KMS-11 (cell line): ENCODE data around the gene DTNB.
"Not testable (repeated sequence)": the region's sequence is repeated elsewhere in the genome, so short reads cannot be mapped to it uniquely, and the experiment has no call there.

Experiments used
- H2AFZ ChIP-seq: fragments of 200-600 bp; sonication (generic); 2 replicates; pipeline ENCODE4 v1.6.1; 2016; ENCODE audit warnings: antibody characterized with exemption, mixed run types, low read depth
- H3K27ac ChIP-seq: fragments of 200-600 bp; sonication (generic); 2 replicates; pipeline ENCODE4 v1.6.1; 2016; ENCODE audit warnings: mild to moderate bottlenecking, mixed run types
- H3K27me3 ChIP-seq: fragments of 200-600 bp; sonication (generic); 2 replicates; pipeline ENCODE4 v1.6.1; 2017; ENCODE audit warnings: mild to moderate bottlenecking, low read depth, mixed run types, moderate library complexity; ENCODE audit not compliant: insufficient read depth
- H3K36me3 ChIP-seq: fragments of 200-600 bp; sonication (generic); 2 replicates; pipeline ENCODE4 v1.6.1; 2017; ENCODE audit warnings: mild to moderate bottlenecking, mixed run types; ENCODE audit not compliant: insufficient read depth
- H3K4me1 ChIP-seq: fragments of 200-600 bp; sonication (generic); 2 replicates; pipeline ENCODE4 v1.6.1; 2016; ENCODE audit warnings: mild to moderate bottlenecking, low read depth, mixed run types; ENCODE audit not compliant: poor library complexity, severe bottlenecking
- H3K4me2 ChIP-seq: fragments of 200-600 bp; sonication (generic); 2 replicates; pipeline ENCODE4 v1.7.0; 2016; ENCODE audit warnings: mild to moderate bottlenecking, mixed run types
- H3K4me3 ChIP-seq: fragments of 200-600 bp; sonication (generic); IDR thresholded peaks from 2 replicates; pipeline ENCODE4 v1.6.1; 2017; ENCODE audit warnings: low read depth, low read length, mixed read lengths; ENCODE audit not compliant: insufficient read depth
- H3K79me2 ChIP-seq: fragments of 200-600 bp; sonication (generic); 2 replicates; pipeline ENCODE4 v1.6.1; 2016; ENCODE audit warnings: low read depth, mixed run types; ENCODE audit not compliant: insufficient read depth
- H3K9ac ChIP-seq: fragments of 200-600 bp; sonication (generic); 2 replicates; pipeline ENCODE4 v1.6.1; 2016; ENCODE audit warnings: mild to moderate bottlenecking, mixed run types
- H4K20me1 ChIP-seq: fragments of 200-600 bp; sonication (generic); 2 replicates; pipeline ENCODE4 v1.6.1; 2016; ENCODE audit warnings: mild to moderate bottlenecking, mixed run types; ENCODE audit not compliant: insufficient read depth
- TF ChIP-seq, protein P1 (sequence below): fragments of 200-600 bp; sonication (generic); conservative IDR thresholded peaks from 2 replicates; pipeline ENCODE4 v1.6.1; 2017; ENCODE audit warnings: low read depth, mild to moderate bottlenecking, antibody characterized with exemption, low read length, moderate library complexity, mixed read lengths

Gene DTNB

DNA sequence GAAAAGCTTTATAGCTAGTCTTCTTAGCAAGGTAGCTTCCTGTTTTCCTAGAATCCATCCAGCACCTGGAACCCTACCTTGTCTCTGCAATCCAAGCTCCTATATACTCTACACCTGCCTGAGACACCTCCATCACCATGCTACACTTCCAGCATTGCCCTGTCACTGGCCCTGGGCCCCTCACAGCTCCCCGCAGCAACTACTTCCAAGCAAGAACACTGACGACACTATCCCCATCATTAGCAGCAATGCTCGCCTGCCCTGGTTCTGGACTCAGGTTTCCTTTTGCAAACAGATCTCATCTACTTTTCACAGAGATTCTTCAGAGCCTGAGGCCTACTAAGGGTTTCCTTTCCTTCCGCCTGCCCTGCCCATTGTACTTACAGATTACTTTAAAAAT is 121.1 kb downstream of the DTNB start:
- Histone ChIP-seq H3K79me2 (no peaks in the 10 kb centered on the region), H3K27me3 (no peaks in the 10 kb centered on the region), H2AFZ (no peak overlapping the region), H3K4me2 (no peak overlapping the region), H3K4me3 (no peak overlapping the region), H4K20me1 (no peaks in the 10 kb centered on the region), H3K9ac (no peak overlapping the region), H3K36me3 (no peaks in the 10 kb centered on the region), H3K27ac (no peak overlapping the region), H3K4me1 (no peaks in the 10 kb centered on the region)
- TF ChIP-seq, protein P1, sequence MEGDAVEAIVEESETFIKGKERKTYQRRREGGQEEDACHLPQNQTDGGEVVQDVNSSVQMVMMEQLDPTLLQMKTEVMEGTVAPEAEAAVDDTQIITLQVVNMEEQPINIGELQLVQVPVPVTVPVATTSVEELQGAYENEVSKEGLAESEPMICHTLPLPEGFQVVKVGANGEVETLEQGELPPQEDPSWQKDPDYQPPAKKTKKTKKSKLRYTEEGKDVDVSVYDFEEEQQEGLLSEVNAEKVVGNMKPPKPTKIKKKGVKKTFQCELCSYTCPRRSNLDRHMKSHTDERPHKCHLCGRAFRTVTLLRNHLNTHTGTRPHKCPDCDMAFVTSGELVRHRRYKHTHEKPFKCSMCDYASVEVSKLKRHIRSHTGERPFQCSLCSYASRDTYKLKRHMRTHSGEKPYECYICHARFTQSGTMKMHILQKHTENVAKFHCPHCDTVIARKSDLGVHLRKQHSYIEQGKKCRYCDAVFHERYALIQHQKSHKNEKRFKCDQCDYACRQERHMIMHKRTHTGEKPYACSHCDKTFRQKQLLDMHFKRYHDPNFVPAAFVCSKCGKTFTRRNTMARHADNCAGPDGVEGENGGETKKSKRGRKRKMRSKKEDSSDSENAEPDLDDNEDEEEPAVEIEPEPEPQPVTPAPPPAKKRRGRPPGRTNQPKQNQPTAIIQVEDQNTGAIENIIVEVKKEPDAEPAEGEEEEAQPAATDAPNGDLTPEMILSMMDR, result no peak

DNA sequence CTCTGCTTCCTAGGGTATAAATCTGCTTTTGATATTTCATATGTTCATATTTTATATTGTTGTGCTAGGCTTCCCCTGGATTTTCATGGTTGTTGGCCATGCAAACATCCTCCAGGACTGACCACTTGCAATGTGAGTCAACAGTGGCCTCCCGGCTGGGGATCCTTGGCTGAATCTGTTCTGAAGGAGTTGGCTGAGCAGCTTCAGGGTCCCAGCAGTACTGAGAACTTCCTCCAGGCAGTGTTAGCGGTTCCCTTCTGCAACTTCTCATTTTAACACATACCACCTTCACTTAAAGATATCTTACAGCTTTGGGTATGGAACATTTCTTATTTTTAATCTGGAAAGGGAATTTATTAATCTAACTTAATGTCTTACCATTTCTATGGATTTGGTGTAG is 122.1 kb downstream of the DTNB start:
- Histone ChIP-seq H3K9ac (no peak overlapping the region), H3K27me3 (no peaks in the 10 kb centered on the region), H3K27ac (no peak overlapping the region), H3K79me2 (no peaks in the 10 kb centered on the region), H4K20me1 (no peaks in the 10 kb centered on the region), H3K4me1 (no peaks in the 10 kb centered on the region), H3K4me2 (no peak overlapping the region), H3K36me3 (no peaks in the 10 kb centered on the region), H2AFZ (no peak overlapping the region), H3K4me3 (no peak overlapping the region)
- TF ChIP-seq, protein P1, result no peak

DNA sequence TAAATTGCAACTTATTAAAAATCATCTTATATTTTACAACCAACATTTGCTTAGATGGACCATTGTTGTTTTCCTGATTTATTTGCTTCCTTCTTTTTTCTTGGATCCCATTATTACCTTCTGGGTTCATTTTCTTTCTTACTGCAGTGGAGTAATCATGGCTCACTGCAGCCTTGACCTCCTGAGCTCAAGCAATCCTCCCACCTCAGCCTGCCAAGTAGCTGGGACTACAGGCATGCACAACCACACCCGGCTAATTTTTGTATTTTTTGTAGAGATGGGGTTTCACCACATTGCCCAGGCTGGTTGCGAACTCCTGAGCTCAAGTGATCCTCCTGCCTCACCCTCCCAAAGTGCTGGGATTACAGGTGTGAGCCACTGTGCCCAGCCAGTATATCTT is 123.8 kb downstream of the DTNB start:
- not testable (repeated sequence) for H3K79me2 ChIP-seq, H3K27me3 ChIP-seq, H3K4me3 ChIP-seq, H3K4me1 ChIP-seq, H3K4me2 ChIP-seq, H4K20me1 ChIP-seq, H2AFZ ChIP-seq, H3K9ac ChIP-seq, H3K27ac ChIP-seq, H3K36me3 ChIP-seq

DNA sequence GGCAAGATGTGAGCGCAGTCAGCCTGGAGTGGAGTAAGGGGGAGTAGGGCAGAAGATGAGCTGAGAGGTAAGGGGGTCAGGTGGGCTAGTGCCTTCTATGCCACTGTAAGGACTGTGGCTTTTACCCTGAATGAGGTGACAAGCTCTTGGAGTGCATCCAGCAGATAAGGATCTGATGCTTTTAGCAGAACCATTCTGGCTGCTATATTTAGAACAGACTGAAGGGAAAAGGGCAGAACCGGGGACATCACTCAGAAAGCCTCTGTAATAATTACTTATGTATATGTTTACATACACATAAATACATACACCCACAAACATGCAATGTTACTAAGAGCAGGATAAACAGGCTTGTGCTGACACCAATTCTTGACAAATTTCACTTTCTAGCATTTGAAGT is 124.8 kb downstream of the DTNB start:
- Histone ChIP-seq H3K79me2 (no peaks in the 10 kb centered on the region), H3K4me3 (no peak overlapping the region), H3K9ac (no peak overlapping the region), H3K27me3 (no peaks in the 10 kb centered on the region), H3K36me3 (no peaks in the 10 kb centered on the region), H3K4me2 (no peak overlapping the region), H2AFZ (no peak overlapping the region), H4K20me1 (no peaks in the 10 kb centered on the region), H3K4me1 (no peaks in the 10 kb centered on the region), H3K27ac (no peak overlapping the region)
- TF ChIP-seq, protein P1, result no peak

DNA sequence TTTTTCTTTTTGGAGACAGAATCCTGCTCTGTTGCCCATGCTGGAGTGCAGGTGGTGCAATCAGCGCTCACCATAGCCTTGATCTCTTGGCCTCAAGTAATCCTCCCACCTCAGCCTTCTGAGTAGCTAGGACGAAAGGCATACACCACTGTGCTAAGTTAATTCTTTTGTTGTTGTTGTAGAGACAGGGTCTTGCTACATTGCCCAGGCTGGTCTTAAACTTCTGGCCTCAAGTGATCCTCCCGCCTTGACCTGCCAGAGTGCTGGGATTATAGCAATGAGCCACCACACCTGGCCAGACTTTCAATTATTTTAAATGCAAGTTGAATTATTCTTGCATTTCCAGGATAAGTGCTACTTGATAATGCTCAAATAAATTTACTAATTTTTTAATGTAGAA is 126.5 kb downstream of the DTNB start:
- Histone ChIP-seq H3K79me2 (no peaks in the 10 kb centered on the region), H3K4me3 (no peak overlapping the region), H4K20me1 (no peaks in the 10 kb centered on the region), H3K27me3 (no peaks in the 10 kb centered on the region), H3K4me1 (no peaks in the 10 kb centered on the region), H2AFZ (no peak overlapping the region), H3K4me2 (no peak overlapping the region), H3K27ac (no peak overlapping the region), H3K36me3 (no peaks in the 10 kb centered on the region), H3K9ac (no peak overlapping the region)
- TF ChIP-seq, protein P1, result no peak
